Endometrial microvascular endothelial cells (primary cell): ENCODE measurements around the gene MYO7B. TPM values are rescaled to one million over a fixed set of nuclear protein-coding genes. Genes with fewer than 3 reads are reported as not detected.

Source experiments
- in situ Hi-C: cut with HindIII; loops from 2 replicates; pipeline ENCODE4 v1.10.0; 2017; ENCODE audit warnings: low sequenced_read_pairs, low pct_unique_long_range_greater_than_20kb; ENCODE audit errors: inconsistent ontology term
- total RNA-seq: library from RNA; depleted of rRNA; stranded (reverse); fragments of >200 nt; gene quantifications from one replicate; pipeline ENCODE4 v1.2.3, GENCODE V29; 2015; ENCODE audit errors: inconsistent ontology term

MYO7B gene
- total RNA-seq, 1 donor from 2014 or later: 0.19 TPM

GRCh38 chr2:127628767-127629614 is 93.5 kb downstream of the MYO7B start:
- in situ Hi-C loops: no loop called here

- in situ Hi-C loops: no loop called here
These were observed 94.2 kb downstream of the MYO7B start for GRCh38 chr2:127629637-127630036.

- in situ Hi-C loops: no loop called here
These were observed 94.8 kb downstream of the MYO7B start for GRCh38 chr2:127630096-127630863.

- in situ Hi-C loops: no loop called here
These were observed 95.5 kb downstream of the MYO7B start for GRCh38 chr2:127630864-127631540.

GRCh38 chr2:127631541-127631996 is 96.1 kb downstream of the MYO7B start:
- in situ Hi-C loops: no loop called here

- in situ Hi-C loops: no loop called here
These were observed 96.6 kb downstream of the MYO7B start for GRCh38 chr2:127631997-127632581.

GRCh38 chr2:127632592-127633489 is 97.4 kb downstream of the MYO7B start:
- in situ Hi-C loops: no loop called here

GRCh38 chr2:127633556-127634065 is 98.1 kb downstream of the MYO7B start:
- in situ Hi-C loops: no loop called here

GRCh38 chr2:127634066-127634617 is 98.7 kb downstream of the MYO7B start:
- in situ Hi-C loops: no loop called here

GRCh38 chr2:127634626-127635379 is 99.3 kb downstream of the MYO7B start:
- in situ Hi-C loops: no loop called here

GRCh38 chr2:127635380-127636237 is 100.1 kb downstream of the MYO7B start:
- in situ Hi-C loops: no loop called here

GRCh38 chr2:127636248-127637235 is 101.1 kb downstream of the MYO7B start:
- in situ Hi-C loops: no loop called here

- in situ Hi-C loops: no loop called here
These were observed 101.8 kb downstream of the MYO7B start for GRCh38 chr2:127637236-127637630.

- in situ Hi-C loops: no loop called here
These were observed 102.3 kb downstream of the MYO7B start for GRCh38 chr2:127637725-127638252.
